ENCODE measurements around the gene FCRL6. TPM values are rescaled to one million over a fixed set of nuclear protein-coding genes. Genes with fewer than 3 reads are reported as not detected.

Gene FCRL6
- total RNA-seq (2021; fragmentation: NEBNext Ultra II Directional; extraction: Animal tissue kit (Norgen Biotek cat#: 25700)): not detected
- long read RNA-seq: 0 reads

- no peak for DNase-seq
- H3K4me1 Mint-ChIP-seq (ENCODE audit: low read depth): peaks cover 60% of the 10 kb centered on the region
- no peak within 1 kb of the TSS for H3K27ac Mint-ChIP-seq
- H3K27me3 Mint-ChIP-seq (ENCODE audit: insufficient read depth): no peaks in the 10 kb centered on the region; the same call in none of the 2 replicates
- no peak within 1 kb of the TSS for H3K4me3 Mint-ChIP-seq
- no peaks in the 10 kb centered on the region for H3K36me3 Mint-ChIP-seq (ENCODE audit: low read depth)
- TF ChIP-seq CTCF (IDR thresholded peaks at IDR 0.05): no peak
- H3K9me3 Mint-ChIP-seq: no peaks in the 10 kb centered on the region
Measured at GRCh38 chr1:159802111-159802510, at the start of gene FCRL6. FCRL6 (plus strand) TSS chr1:159802360; CDS start chr1:159802425, 65 bp downstream.

GRCh38 chr1:159753386-159753785, 48.8 kb upstream of the FCRL6 start:
- Mint-ChIP-seq H3K36me3 (ENCODE audit: low read depth) (no peaks in the 10 kb centered on the region), H3K9me3 (no peaks in the 10 kb centered on the region), H3K4me3 (no peak overlapping the region), H3K4me1 (ENCODE audit: low read depth) (peaks cover 5% of the 10 kb centered on the region; the same call in 1 of the 2 replicates), H3K27ac (no peak overlapping the region), H3K27me3 (ENCODE audit: insufficient read depth) (no peaks in the 10 kb centered on the region; the same call in 1 of the 2 replicates)
- no peak for TF ChIP-seq CTCF (IDR thresholded peaks at IDR 0.05)
- DNase-seq: no peak

- TF ChIP-seq CTCF (IDR thresholded peaks at IDR 0.05): no peak
- Mint-ChIP-seq H3K4me1 (ENCODE audit: low read depth) (peaks cover 5% of the 10 kb centered on the region; the same call in 1 of the 2 replicates), H3K27ac (no peak overlapping the region), H3K27me3 (ENCODE audit: insufficient read depth) (no peaks in the 10 kb centered on the region), H3K36me3 (ENCODE audit: low read depth) (no peaks in the 10 kb centered on the region), H3K9me3 (no peaks in the 10 kb centered on the region), H3K4me3 (no peak overlapping the region)
- DNase-seq: no peak
Measured at GRCh38 chr1:159755451-159756007, 46.6 kb upstream of the FCRL6 start.

- no peak for TF ChIP-seq CTCF (IDR thresholded peaks at IDR 0.05)
- no peaks in the 10 kb centered on the region for H3K9me3 Mint-ChIP-seq
- H3K36me3 Mint-ChIP-seq (ENCODE audit: low read depth): no peaks in the 10 kb centered on the region; the same call in 1 of the 2 replicates
- no peak overlapping the region for H3K27ac Mint-ChIP-seq
- DNase-seq: no peak
- H3K27me3 Mint-ChIP-seq (ENCODE audit: insufficient read depth): no peaks in the 10 kb centered on the region
- no peak overlapping the region for H3K4me3 Mint-ChIP-seq
- H3K4me1 Mint-ChIP-seq (ENCODE audit: low read depth): peaks cover 5% of the 10 kb centered on the region; the same call in 1 of the 2 replicates
Measured at GRCh38 chr1:159756397-159756796, 45.8 kb upstream of the FCRL6 start.

GRCh38 chr1:159763686-159764085, 38.5 kb upstream of the FCRL6 start:
- Mint-ChIP-seq H3K36me3 (ENCODE audit: low read depth) (peaks cover 6% of the 10 kb centered on the region), H3K27me3 (ENCODE audit: insufficient read depth) (peaks cover 3% of the 10 kb centered on the region; the same call in 1 of the 2 replicates), H3K4me1 (ENCODE audit: low read depth) (no peaks in the 10 kb centered on the region), H3K9me3 (no peaks in the 10 kb centered on the region), H3K4me3 (no peak overlapping the region), H3K27ac (no peak overlapping the region)
- no peak for TF ChIP-seq CTCF (IDR thresholded peaks at IDR 0.05)
- no peak for DNase-seq
